ENCODE data around the gene SARDH. TPM values are rescaled to one million over a fixed set of nuclear protein-coding genes. Genes with fewer than 3 reads are reported as not detected.

Gene SARDH
- total and polyA plus RNA-seq, 2 of the 13 experiments (the other 11 are each of a cell fraction or from before 2014, with no cell fraction given), result 11.6 to 34.9 TPM

DNA sequence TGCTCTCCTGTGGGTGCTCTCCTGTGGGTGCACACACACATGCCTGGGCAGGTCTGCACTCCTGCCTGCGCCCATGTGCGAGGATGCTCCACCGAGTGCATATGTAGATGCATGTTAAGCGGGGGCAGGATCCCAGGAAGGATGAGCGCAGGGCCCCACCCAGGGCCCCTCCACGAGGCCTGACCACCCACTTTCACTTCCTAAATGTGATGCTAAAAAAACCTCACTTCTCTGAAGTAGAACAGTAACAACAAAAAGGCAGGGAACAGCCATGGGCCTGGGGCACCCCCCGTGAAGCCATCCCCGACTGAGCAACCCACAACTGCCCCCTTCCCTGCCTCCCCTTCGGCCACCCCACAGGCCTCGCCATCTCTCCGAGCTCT is 48.2 kb upstream of the SARDH start:
- Histone ChIP-seq H3K4me3 (replicated peaks in 1 of 3; ENCODE audit: insufficient read depth in 1 of 3, low read depth in 2 of 3, low read length in 3 of 3) (no peak overlapping the region), H3K9ac (ENCODE audit: insufficient read depth, low read depth, low read length) (no peak overlapping the region), H3K4me2 (ENCODE audit: low read depth, low read length) (no peak overlapping the region), H3K4me1 (ENCODE audit: insufficient read depth, low read length) (peaks cover 25% of the 10 kb centered on the region), H3K9me3 (ENCODE audit: low read length) (no peaks in the 10 kb centered on the region), H3K36me3 (replicated peaks in 1 of 2; ENCODE audit: control insufficient read depth in 1 of 2, insufficient read depth in 2 of 2, low read length in 2 of 2) (peaks cover 14 to 36% of the 10 kb centered on the region in 2 experiments; a peak in 4 of 5 replicates), H3K27ac (ENCODE audit: extremely low read length, insufficient read depth, low read length) (no peak overlapping the region), H4K20me1 (ENCODE audit: insufficient read depth, low read length) (no peaks in the 10 kb centered on the region; the same call in 1 of the 2 replicates), H2AFZ (ENCODE audit: low read length) (no peak overlapping the region), H3K79me2 (ENCODE audit: insufficient read depth, low read length) (no peaks in the 10 kb centered on the region), H3K27me3 (ENCODE audit: control insufficient read depth in 1 of 2, insufficient read depth in 2 of 2, low read length in 2 of 2) (no peaks in the 10 kb centered on the region)
- ATAC-seq (no peak), FAIRE-seq (no peak), DNase-seq (ENCODE audit: low spot score) (no peak)
- in situ Hi-C loops (cut with HindIII; ENCODE audit: extremely low pct_ligation_motif_present, low pct_unique_long_range_greater_than_20kb) (loop anchor here (5.0 kb wide), 1 partner anchor 206 kb away; the partner anchor contains the start of gene VAV2), intact Hi-C loops (cut with micrococcal nuclease; ENCODE audit: unreplicated experiment) (no loop called here)
- WGBS (ENCODE audit: low lambda C conversion rate), result 95% methylated on average over 11 of the region's 11 CpGs
- CTCF ChIA-PET (ENCODE audit: low intra/inter-chr PET ratio, low total read pairs), result no interaction called here
- no TSS peak for BruUV-seq (replicated peaks)
- TF ChIP-seq CREM (IDR thresholded peaks at IDR 0.05) (no peak), CREM (CRISPR knock-in tag; IDR thresholded peaks at IDR 0.05) (no peak)
- POLR2A ChIA-PET, result no interaction called here

- no TSS peak for BruUV-seq (replicated peaks)
- WGBS (ENCODE audit: low lambda C conversion rate), result 98% methylated on average over 15 of the region's 16 CpGs
- in situ Hi-C loops (cut with HindIII; ENCODE audit: extremely low pct_ligation_motif_present, low pct_unique_long_range_greater_than_20kb), result loop anchor here (5.0 kb wide), 1 partner anchor 206 kb away; the partner anchor contains the start of gene VAV2
- Histone ChIP-seq H3K27ac (ENCODE audit: extremely low read length, insufficient read depth, low read length) (no peak overlapping the region), H2AFZ (ENCODE audit: low read length) (no peak overlapping the region), H3K9ac (ENCODE audit: insufficient read depth, low read depth, low read length) (no peak overlapping the region), H3K4me3 (replicated peaks in 1 of 3; ENCODE audit: insufficient read depth in 1 of 3, low read depth in 2 of 3, low read length in 3 of 3) (no peak overlapping the region), H3K36me3 (replicated peaks in 1 of 2; ENCODE audit: control insufficient read depth in 1 of 2, insufficient read depth in 2 of 2, low read length in 2 of 2) (peaks cover 15 to 39% of the 10 kb centered on the region in 2 experiments; a peak in 4 of 5 replicates), H3K4me2 (ENCODE audit: low read depth, low read length) (no peak overlapping the region), H4K20me1 (ENCODE audit: insufficient read depth, low read length) (no peaks in the 10 kb centered on the region; the same call in 1 of the 2 replicates), H3K9me3 (ENCODE audit: low read length) (no peaks in the 10 kb centered on the region), H3K79me2 (ENCODE audit: insufficient read depth, low read length) (no peaks in the 10 kb centered on the region), H3K4me1 (ENCODE audit: insufficient read depth, low read length) (peaks cover 25% of the 10 kb centered on the region), H3K27me3 (ENCODE audit: control insufficient read depth in 1 of 2, insufficient read depth in 2 of 2, low read length in 2 of 2) (no peaks in the 10 kb centered on the region)
- ChIA-PET CTCF (ENCODE audit: low intra/inter-chr PET ratio, low total read pairs) (no interaction called here), POLR2A (no interaction called here)
- intact Hi-C loops (cut with micrococcal nuclease; ENCODE audit: unreplicated experiment), result no loop called here
- ATAC-seq (no peak), DNase-seq (ENCODE audit: low spot score) (no peak), FAIRE-seq (no peak)
- TF ChIP-seq, protein P1, sequence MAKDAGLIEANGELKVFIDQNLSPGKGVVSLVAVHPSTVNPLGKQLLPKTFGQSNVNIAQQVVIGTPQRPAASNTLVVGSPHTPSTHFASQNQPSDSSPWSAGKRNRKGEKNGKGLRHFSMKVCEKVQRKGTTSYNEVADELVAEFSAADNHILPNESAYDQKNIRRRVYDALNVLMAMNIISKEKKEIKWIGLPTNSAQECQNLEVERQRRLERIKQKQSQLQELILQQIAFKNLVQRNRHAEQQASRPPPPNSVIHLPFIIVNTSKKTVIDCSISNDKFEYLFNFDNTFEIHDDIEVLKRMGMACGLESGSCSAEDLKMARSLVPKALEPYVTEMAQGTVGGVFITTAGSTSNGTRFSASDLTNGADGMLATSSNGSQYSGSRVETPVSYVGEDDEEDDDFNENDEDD (CRISPR knock-in tag; IDR thresholded peaks at IDR 0.05; ENCODE audit: borderline replicate concordance), result no peak
- TF ChIP-seq FOSL1 (CRISPR knock-in tag; IDR thresholded peaks at IDR 0.05; ENCODE audit: borderline replicate concordance) (no peak), ZNF672 (CRISPR knock-in tag; IDR thresholded peaks at IDR 0.05) (no peak), BRF2 (CRISPR knock-in tag; IDR thresholded peaks at IDR 0.05) (no peak), SP1 (IDR thresholded peaks at IDR 0.05) (no peak), SP1 (CRISPR knock-in tag; IDR thresholded peaks at IDR 0.05) (no peak), RBM22 (optimal IDR thresholded peaks at IDR 0.05; ENCODE audit: low read length) (peak; percentile 24), ZNF205 (CRISPR knock-in tag; IDR thresholded peaks at IDR 0.05) (no peak), ZNF577 (CRISPR knock-in tag; IDR thresholded peaks at IDR 0.05; ENCODE audit: borderline replicate concordance, low read depth) (no peak), FOXM1 (CRISPR knock-in tag; IDR thresholded peaks at IDR 0.05) (no peak), JUN (CRISPR knock-in tag; IDR thresholded peaks at IDR 0.05) (no peak), CHD4 (IDR thresholded peaks at IDR 0.05; ENCODE audit: borderline replicate concordance, low read length) (no peak), ZHX1 (CRISPR knock-in tag; IDR thresholded peaks at IDR 0.05; ENCODE audit: low read depth) (no peak)
Measured at GRCh38 chr9:133785753-133786370, 47.7 kb upstream of the SARDH start.
